ENCODE results near the gene TTC24.

- no peak for TF ChIP-seq EP300 (IDR thresholded peaks at IDR 0.05)
- TF ChIP-seq CTCF (IDR thresholded peaks at IDR 0.05), result no peak
- TF ChIP-seq POLR2A (IDR thresholded peaks at IDR 0.05), result no peak
Measured at GRCh38 chr1:156598731-156599432, 19.4 kb downstream of the TTC24 start.

Measured in upper lobe of left lung (tissue), 4 donors.